Activated CD8-positive, alpha-beta T cell treated with anti-CD3 and anti-CD28 coated beads for 36 hours (primary cell): ENCODE results near the gene CELF4. TPM values are rescaled to one million over a fixed set of nuclear protein-coding genes. Genes with fewer than 3 reads are reported as not detected.

ENCODE experiments used
- ATAC-seq: fragments of 200-7000 bp; cut with Tn5 transposase; one replicate; pipeline ENCODE4 v1.10.0; 2021; ENCODE audit warnings: mild to moderate bottlenecking, moderate library complexity
- CTCF ChIA-PET: fragments of 350-600 bp; sonication (Branson Sonifier 250); formaldehyde crosslinking; loops from one replicate; lab custom pipeline; 2021; ENCODE audit warnings: antibody characterized with exemption; lab: Charles Lee
- POLR2A ChIA-PET: fragments of 350-600 bp; sonication (Branson Sonifier 250); formaldehyde crosslinking; loops from one replicate; lab custom pipeline; 2021; ENCODE audit warnings: antibody characterized with exemption; lab: Charles Lee
- DNase-seq: peaks from one replicate; pipeline ENCODE4 v3.0.0-alpha.2; 2020
- H3K27ac Mint-ChIP-seq: one replicate; pipeline ENCODE4 v1.8.0; 2021; ENCODE audit warnings: mild to moderate bottlenecking, mixed read lengths
- H3K27me3 Mint-ChIP-seq: one replicate; pipeline ENCODE4 v1.8.0; 2021; ENCODE audit warnings: mixed read lengths
- H3K36me3 Mint-ChIP-seq: one replicate; pipeline ENCODE4 v1.8.0; 2021; ENCODE audit warnings: low read depth, mixed read lengths
- H3K4me1 Mint-ChIP-seq: one replicate; pipeline ENCODE4 v1.8.0; 2021; ENCODE audit warnings: low read depth, mixed read lengths
- H3K4me3 Mint-ChIP-seq: one replicate; pipeline ENCODE4 v1.8.0; 2021; ENCODE audit warnings: mild to moderate bottlenecking, moderate library complexity, mixed read lengths
- H3K9me3 Mint-ChIP-seq: one replicate; pipeline ENCODE4 v1.8.0; 2021; ENCODE audit warnings: mixed read lengths
- CTCF ChIP-seq: fragments of 200-600 bp; IDR thresholded peaks from one replicate; pipeline ENCODE4 v1.8.0; 2022; ENCODE audit warnings: antibody characterized with exemption, mild to moderate bottlenecking
- intact Hi-C: fragments of 100-400 bp; cut with micrococcal nuclease; formaldehyde crosslinking; loops from one replicate; pipeline ENCODE4 v1.10.0; 2022
- total RNA-seq, 2 experiments: library from RNA; stranded (reverse); gene quantifications; one replicate each; pipeline ENCODE4 v1.2.3, GENCODE V29; 2021

CELF4 gene
- total RNA-seq, 2 experiments from 2014 or later, result not detected

GRCh38 chr18:37564711-37565100, 892 bp downstream of the CELF4 start:
- peaks cover 56% of the 10 kb centered on the region for H3K27me3 Mint-ChIP-seq
- ChIA-PET POLR2A (no interaction called here), CTCF (no interaction called here)
- peak; percentile 23 for DNase-seq
- TF ChIP-seq CTCF, result no peak
- H3K9me3 Mint-ChIP-seq, result no peaks in the 10 kb centered on the region
- H3K4me1 Mint-ChIP-seq, result peaks cover 12% of the 10 kb centered on the region
- no peak overlapping the region for H3K4me3 Mint-ChIP-seq
- H3K36me3 Mint-ChIP-seq, result no peaks in the 10 kb centered on the region
- no peak for ATAC-seq
- H3K27ac Mint-ChIP-seq, result no peak overlapping the region
- intact Hi-C loops, result no loop called here

- ChIA-PET CTCF (interaction anchor here (1.8 kb wide), 1 partner anchor 12 kb away, joined by 4 read pairs; no protein-coding TSS in a partner anchor), POLR2A (no interaction called here)
- no peaks in the 10 kb centered on the region for H3K9me3 Mint-ChIP-seq
- no peak for ATAC-seq
- no peak for DNase-seq
- peaks cover 12% of the 10 kb centered on the region for H3K4me1 Mint-ChIP-seq
- H3K27me3 Mint-ChIP-seq, result peaks cover 49% of the 10 kb centered on the region
- H3K4me3 Mint-ChIP-seq, result no peak overlapping the region
- intact Hi-C loops, result no loop called here
- H3K27ac Mint-ChIP-seq, result no peak overlapping the region
- H3K36me3 Mint-ChIP-seq, result no peaks in the 10 kb centered on the region
- no peak for TF ChIP-seq CTCF
Observed at GRCh38 chr18:37563931-37564392, 1.6 kb downstream of the CELF4 start.

DNA sequence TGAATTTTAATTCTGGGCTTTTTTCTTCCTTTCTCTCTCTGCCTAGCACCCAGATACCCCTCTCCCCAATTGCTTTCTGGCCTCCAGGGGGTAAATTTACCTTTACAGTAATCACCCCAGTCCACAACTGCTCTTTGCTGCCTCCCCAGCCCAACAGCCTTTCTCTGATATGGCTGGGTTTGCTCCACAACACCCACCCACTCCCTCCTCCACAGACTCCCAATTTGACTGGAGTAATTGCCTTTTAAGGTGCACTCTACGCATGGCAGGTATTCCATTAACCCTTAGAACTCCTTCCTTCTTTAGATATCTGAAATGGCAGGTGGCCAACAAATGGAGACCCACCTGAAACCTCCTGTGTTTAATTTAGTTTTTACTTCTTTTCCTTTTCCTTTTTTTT, 3.6 kb downstream of the CELF4 start:
- Mint-ChIP-seq H3K4me3 (no peak overlapping the region), H3K36me3 (no peaks in the 10 kb centered on the region), H3K27me3 (peaks cover 37% of the 10 kb centered on the region), H3K4me1 (peaks cover 6% of the 10 kb centered on the region), H3K27ac (no peak overlapping the region), H3K9me3 (no peaks in the 10 kb centered on the region)
- CTCF ChIA-PET, result interaction anchor here (1.8 kb wide), 1 partner anchor 14 kb away, joined by 4 read pairs; no protein-coding TSS in a partner anchor
- POLR2A ChIA-PET, result no interaction called here
- intact Hi-C loops, result no loop called here
- no peak for TF ChIP-seq CTCF
- no peak for DNase-seq
- no peak for ATAC-seq

DNA sequence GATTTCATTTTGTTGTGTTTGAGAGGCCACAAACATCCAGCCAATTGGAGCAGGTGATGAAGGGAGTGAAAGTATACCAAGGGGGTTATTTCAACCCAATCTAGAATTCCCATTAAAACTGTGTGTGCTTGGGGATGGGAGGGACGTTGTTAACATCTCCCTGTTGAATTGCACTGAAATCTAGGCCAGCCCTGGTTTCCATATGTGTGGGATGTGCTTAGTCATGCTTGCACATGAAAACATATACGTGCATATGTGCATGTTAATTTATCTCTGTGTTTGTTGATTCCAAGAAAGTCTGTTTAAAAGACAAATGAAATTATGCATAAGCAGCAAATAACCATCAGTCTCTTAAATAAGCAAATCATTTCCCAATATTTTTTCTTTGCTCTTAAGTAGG, 5.6 kb downstream of the CELF4 start:
- ATAC-seq (no peak), DNase-seq (no peak)
- Mint-ChIP-seq H3K9me3 (no peaks in the 10 kb centered on the region), H3K27ac (no peak overlapping the region), H3K36me3 (no peaks in the 10 kb centered on the region), H3K27me3 (peaks cover 25% of the 10 kb centered on the region), H3K4me1 (no peaks in the 10 kb centered on the region), H3K4me3 (no peak overlapping the region)
- TF ChIP-seq CTCF, result no peak
- ChIA-PET CTCF (no interaction called here), POLR2A (no interaction called here)
- intact Hi-C loops, result no loop called here

DNA sequence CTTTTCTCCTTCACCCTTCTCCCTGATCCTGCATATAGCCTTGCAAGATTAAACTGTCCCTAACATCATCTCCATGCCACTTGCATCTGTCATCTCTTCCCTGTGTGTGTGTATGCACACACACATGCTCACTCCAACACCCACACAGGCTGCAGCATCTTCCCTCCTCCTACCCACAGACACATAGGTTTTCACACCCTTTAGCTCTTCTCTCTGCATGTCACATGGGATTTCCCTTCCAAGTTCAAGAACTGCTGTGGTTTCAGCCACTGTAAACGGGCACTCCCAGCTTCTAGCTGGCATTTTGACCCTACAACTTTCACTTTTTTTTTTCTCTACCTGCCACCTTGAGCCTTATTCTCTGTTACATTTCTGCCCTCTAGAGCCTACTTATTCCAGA, 6.4 kb downstream of the CELF4 start:
- CTCF ChIA-PET, result no interaction called here

More for the DNA sequence above, 6.4 kb downstream of the CELF4 start:
- ATAC-seq (no peak), DNase-seq (no peak)
- no peak overlapping the region for H3K27ac Mint-ChIP-seq
- TF ChIP-seq CTCF, result no peak
- POLR2A ChIA-PET, result no interaction called here
- no peaks in the 10 kb centered on the region for H3K9me3 Mint-ChIP-seq
- H3K36me3 Mint-ChIP-seq, result no peaks in the 10 kb centered on the region
- no peak overlapping the region for H3K4me3 Mint-ChIP-seq
- no peaks in the 10 kb centered on the region for H3K4me1 Mint-ChIP-seq
- peaks cover 17% of the 10 kb centered on the region for H3K27me3 Mint-ChIP-seq
- intact Hi-C loops, result no loop called here
